ENCODE results near the gene ATP9B.
"Not testable (repeated sequence)": the region's sequence is repeated elsewhere in the genome, so short reads cannot be mapped to it uniquely, and the experiment has no call there.

The ATP9B gene

GRCh38 chr18:79366177-79367094 lies 297.2 kb downstream of the ATP9B start:
- DNase-seq (ENCODE audit: low read depth), result peak; percentile 21

- DNase-seq (ENCODE audit: low read depth), result no peak
Observed at GRCh38 chr18:79367480-79367879, 298.3 kb downstream of the ATP9B start.

GRCh38 chr18:79367989-79368388 lies 298.8 kb downstream of the ATP9B start:
- DNase-seq (ENCODE audit: low read depth), result peak; percentile 8

GRCh38 chr18:79368681-79369080 lies 299.5 kb downstream of the ATP9B start:
- DNase-seq (ENCODE audit: low read depth), result no peak

GRCh38 chr18:79371561-79372121 lies 302.4 kb downstream of the ATP9B start:
- DNase-seq (ENCODE audit: low read depth), result no peak

- DNase-seq (ENCODE audit: low read depth), result no peak
Observed at GRCh38 chr18:79372461-79372860, 303.3 kb downstream of the ATP9B start.

GRCh38 chr18:79372991-79373390 lies 303.8 kb downstream of the ATP9B start:
- no peak for DNase-seq (ENCODE audit: low read depth)

GRCh38 chr18:79373736-79374135 lies 304.5 kb downstream of the ATP9B start:
- no peak for DNase-seq (ENCODE audit: low read depth)

GRCh38 chr18:79374408-79375171 lies 305.4 kb downstream of the ATP9B start:
- no peak for DNase-seq (ENCODE audit: low read depth)

- DNase-seq (ENCODE audit: low read depth), result no peak
Observed at GRCh38 chr18:79375441-79376154, 306.4 kb downstream of the ATP9B start.

GRCh38 chr18:79376661-79377060 lies 307.5 kb downstream of the ATP9B start:
- not testable (repeated sequence) for DNase-seq (ENCODE audit: low read depth)

GRCh38 chr18:79377187-79377891 lies 308.1 kb downstream of the ATP9B start:
- DNase-seq (ENCODE audit: low read depth), result no peak

- peak; percentile 57 for DNase-seq (ENCODE audit: low read depth)
Observed at GRCh38 chr18:79378536-79379250, 309.5 kb downstream of the ATP9B start.

GRCh38 chr18:79379251-79379905 lies 310.2 kb downstream of the ATP9B start:
- DNase-seq (ENCODE audit: low read depth), result no peak

- no peak for DNase-seq (ENCODE audit: low read depth)
Observed at GRCh38 chr18:79379931-79380815, 311.0 kb downstream of the ATP9B start.

GRCh38 chr18:79380816-79381806 lies 311.9 kb downstream of the ATP9B start:
- no peak for DNase-seq (ENCODE audit: low read depth)

GRCh38 chr18:79381811-79382311 lies 312.7 kb downstream of the ATP9B start:
- DNase-seq (ENCODE audit: low read depth), result no peak

Measured in amniotic epithelial cell (primary cell).